Epithelial cell of esophagus (primary cell): ENCODE data around the gene CCDC174.

Source experiments
- DNase-seq: peaks from one replicate; pipeline ENCODE4 v3.0.0; 2010; ENCODE audit warnings: low read depth
- H3K4me3 ChIP-seq: 2 replicates; pipeline ENCODE4 v1.5.1; 2011; ENCODE audit warnings: mild to moderate bottlenecking, low read length, control low read depth
- TF ChIP-seq, protein P1 (sequence below): IDR thresholded peaks from 2 replicates; pipeline ENCODE4 v1.5.1; 2011; ENCODE audit warnings: low read depth, mild to moderate bottlenecking, low read length, control low read depth, inconsistent platforms; ENCODE audit not compliant: insufficient read depth; ENCODE audit errors: missing control alignments

CCDC174 gene

DNA sequence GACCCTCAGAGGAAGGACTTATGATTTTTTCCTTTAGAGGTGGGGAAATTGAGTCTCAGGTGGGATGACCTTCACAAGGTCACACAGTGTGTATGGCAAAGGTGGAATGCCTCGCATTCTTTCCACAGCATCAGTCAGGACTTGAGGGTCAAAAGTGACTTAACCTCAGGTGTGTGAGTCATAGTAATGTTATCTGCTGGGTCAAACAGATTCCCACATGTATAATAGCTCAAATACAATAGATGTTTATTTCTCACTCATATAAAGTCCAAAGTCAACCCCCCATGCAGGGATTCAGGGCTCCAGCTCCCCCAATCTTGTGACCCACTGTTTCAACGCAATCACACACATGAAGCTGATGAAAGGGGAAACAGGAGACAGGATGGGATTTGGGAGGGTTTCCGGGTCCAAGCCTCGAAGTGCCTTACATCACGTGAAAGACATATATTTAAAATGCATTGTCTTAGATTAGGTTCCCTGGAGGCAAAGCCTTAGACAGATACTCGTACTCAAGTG is 34.0 kb upstream of the CCDC174 start:
- TF ChIP-seq, protein P1, sequence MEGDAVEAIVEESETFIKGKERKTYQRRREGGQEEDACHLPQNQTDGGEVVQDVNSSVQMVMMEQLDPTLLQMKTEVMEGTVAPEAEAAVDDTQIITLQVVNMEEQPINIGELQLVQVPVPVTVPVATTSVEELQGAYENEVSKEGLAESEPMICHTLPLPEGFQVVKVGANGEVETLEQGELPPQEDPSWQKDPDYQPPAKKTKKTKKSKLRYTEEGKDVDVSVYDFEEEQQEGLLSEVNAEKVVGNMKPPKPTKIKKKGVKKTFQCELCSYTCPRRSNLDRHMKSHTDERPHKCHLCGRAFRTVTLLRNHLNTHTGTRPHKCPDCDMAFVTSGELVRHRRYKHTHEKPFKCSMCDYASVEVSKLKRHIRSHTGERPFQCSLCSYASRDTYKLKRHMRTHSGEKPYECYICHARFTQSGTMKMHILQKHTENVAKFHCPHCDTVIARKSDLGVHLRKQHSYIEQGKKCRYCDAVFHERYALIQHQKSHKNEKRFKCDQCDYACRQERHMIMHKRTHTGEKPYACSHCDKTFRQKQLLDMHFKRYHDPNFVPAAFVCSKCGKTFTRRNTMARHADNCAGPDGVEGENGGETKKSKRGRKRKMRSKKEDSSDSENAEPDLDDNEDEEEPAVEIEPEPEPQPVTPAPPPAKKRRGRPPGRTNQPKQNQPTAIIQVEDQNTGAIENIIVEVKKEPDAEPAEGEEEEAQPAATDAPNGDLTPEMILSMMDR = no peak
- H3K4me3 ChIP-seq = no peak overlapping the region
- no peak for DNase-seq

DNA sequence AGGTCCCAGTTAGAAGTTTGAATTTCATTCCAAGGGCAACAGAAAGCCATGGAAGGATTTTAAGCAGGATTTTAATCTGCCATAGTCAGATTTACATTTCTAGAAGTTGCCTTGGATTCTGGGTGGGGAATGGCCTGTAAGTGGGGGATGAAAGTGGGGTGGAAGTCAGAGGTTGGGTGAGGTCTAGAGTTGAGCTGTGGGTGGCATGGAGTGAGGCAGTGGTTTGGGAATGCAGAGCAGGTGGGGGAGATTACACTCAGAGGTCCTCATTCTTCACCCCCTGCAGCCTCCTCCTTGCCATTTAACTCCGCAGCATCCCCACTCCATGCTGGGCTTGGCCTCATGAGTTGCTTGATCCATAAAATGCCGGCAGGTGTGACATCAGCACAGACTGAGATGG is 32.0 kb upstream of the CCDC174 start:
- no peak overlapping the region for H3K4me3 ChIP-seq
- TF ChIP-seq, protein P1 = no peak
- no peak for DNase-seq

DNA sequence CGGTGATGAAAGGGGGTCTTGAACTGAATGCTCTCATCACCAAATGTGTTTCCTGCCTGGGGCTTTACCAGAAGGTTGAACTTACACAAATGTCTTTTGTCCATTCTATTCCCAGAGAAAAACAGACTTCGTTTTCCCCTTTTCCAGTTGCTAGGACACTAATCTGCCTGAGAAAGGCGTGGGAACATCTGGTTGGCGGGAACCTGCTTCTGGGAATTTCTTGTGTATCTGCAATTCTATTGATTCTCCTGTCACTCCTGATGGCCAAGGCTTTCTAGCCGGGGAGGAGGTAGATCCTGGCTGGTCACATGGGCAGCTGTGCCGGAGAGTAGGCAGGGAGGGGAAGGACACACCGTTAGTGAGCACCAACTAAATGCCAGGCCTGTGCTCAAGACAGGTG is 31.1 kb upstream of the CCDC174 start:
- no peak for DNase-seq
- TF ChIP-seq, protein P1 = no peak
- no peak overlapping the region for H3K4me3 ChIP-seq

DNA sequence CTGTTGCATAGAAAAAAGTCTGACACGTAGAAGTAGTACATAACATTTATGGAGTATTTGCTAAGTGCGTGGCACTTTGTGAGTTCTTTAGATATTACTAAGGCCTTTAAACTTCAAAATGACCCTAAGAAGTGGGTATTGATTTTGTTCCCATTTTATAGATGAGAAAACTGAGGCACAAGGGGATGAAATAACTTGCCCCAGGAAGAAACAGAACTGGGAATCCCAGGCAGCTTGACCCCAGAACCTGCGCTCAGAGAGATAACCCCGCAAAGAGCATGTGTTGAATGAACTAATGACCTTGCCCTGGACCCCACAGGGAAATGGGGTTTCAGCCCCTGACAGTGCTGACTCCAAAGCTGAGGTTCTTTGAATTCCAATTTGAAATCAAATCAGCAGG is 30.5 kb upstream of the CCDC174 start:
- TF ChIP-seq, protein P1 = no peak
- DNase-seq = no peak
- H3K4me3 ChIP-seq = no peak overlapping the region

DNA sequence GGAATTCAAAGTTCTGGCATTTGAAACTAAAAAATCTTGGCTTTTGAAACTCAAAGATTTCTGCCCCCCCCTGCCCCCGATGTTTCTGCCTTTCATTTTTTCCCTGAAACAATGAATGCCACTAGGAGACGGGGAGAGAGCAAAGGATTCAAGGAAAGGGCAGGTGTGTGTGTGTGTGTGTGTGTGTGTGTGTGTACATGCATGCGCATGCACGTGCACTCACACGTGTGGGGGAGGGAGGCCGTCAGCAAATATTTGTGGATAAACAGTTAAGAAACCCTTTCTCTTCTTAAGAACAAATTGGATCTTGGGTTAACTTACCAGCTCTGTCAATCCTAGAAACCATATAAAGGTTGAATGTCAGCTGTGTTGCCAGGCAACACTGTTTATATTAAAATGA is 29.2 kb upstream of the CCDC174 start:
- TF ChIP-seq, protein P1 = no peak
- H3K4me3 ChIP-seq = no peak overlapping the region
- DNase-seq = no peak

DNA sequence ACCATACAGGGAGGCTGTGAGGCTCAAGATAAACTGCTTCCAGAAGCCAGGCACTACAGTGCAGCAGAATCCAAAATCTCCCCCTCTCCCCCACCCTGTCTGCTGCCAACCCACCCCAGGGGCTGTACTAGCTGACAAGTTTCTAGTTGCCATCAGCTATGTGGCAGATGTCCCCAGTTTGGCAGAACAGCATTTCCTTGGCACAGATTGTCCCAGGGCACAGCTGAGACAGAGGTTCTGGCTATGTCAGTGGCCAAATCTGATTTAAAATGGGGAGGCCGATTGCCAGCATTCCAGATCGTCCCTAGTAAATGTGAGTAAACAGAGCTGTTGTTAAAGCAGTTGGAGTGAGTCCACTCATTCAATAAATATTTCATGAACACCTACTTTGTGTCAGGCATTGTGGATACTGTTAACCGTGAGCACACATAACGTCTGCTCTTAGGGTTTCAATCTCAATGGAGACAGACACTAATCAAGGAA is 28.0 kb upstream of the CCDC174 start:
- H3K4me3 ChIP-seq = no peak overlapping the region
- DNase-seq = no peak
- TF ChIP-seq, protein P1 = no peak

DNA sequence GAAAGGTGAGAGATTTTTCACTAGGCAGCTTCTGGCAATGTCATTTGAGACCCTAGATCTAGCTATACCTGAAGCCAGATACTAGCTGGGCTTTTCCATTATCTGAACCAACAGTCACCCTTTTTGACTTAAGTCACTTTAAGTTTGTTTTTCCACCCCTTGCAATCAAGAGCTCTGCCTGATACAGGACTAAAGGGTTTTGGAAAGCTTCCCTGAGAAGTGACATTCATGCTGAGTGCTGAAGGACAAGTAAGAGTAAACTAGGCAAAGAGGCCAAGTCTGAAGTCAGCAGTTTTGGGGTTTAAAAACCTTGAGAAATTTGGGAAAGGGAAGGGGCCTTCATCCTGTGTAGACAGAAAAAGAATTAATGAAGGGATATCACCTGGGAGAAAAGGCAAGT is 27.1 kb upstream of the CCDC174 start:
- no peak overlapping the region for H3K4me3 ChIP-seq
- TF ChIP-seq, protein P1 = no peak
- DNase-seq = no peak
